Measurements from ENCODE around the gene ARHGEF19.
"Not testable (repeated sequence)": the region's sequence is repeated elsewhere in the genome, so short reads cannot be mapped to it uniquely, and the experiment has no call there.

ARHGEF19 gene

GRCh38 chr1:16218674-16219071, 6.2 kb upstream of the ARHGEF19 start:
- DNase-seq, result no peak

GRCh38 chr1:16218014-16218673, 5.7 kb upstream of the ARHGEF19 start:
- DNase-seq, result no peak

- peak; percentile 96 for DNase-seq
These were observed 4.8 kb upstream of the ARHGEF19 start for GRCh38 chr1:16217061-16217785.

GRCh38 chr1:16215882-16216753, 3.7 kb upstream of the ARHGEF19 start:
- DNase-seq, result peak; percentile 79 to 84

- DNase-seq, result not testable (repeated sequence)
These were observed 2.8 kb upstream of the ARHGEF19 start for GRCh38 chr1:16215240-16215639.

GRCh38 chr1:16213544-16213943, 1.1 kb upstream of the ARHGEF19 start:
- not testable (repeated sequence) for DNase-seq

- no peak for DNase-seq
These were observed 561 bp upstream of the ARHGEF19 start for GRCh38 chr1:16213013-16213412.

- no peak for DNase-seq
These were observed 628 bp downstream of the ARHGEF19 start for GRCh38 chr1:16211824-16212223.

GRCh38 chr1:16210581-16210980, 1.9 kb downstream of the ARHGEF19 start:
- DNase-seq, result no peak

GRCh38 chr1:16209847-16210407, 2.5 kb downstream of the ARHGEF19 start:
- DNase-seq, result no peak

- DNase-seq, result no peak
These were observed 3.2 kb downstream of the ARHGEF19 start for GRCh38 chr1:16209132-16209846.

GRCh38 chr1:16208270-16208987, 4.0 kb downstream of the ARHGEF19 start:
- DNase-seq, result no peak

GRCh38 chr1:16207318-16208269, 4.9 kb downstream of the ARHGEF19 start:
- DNase-seq, result no peak

GRCh38 chr1:16206547-16207317, 5.7 kb downstream of the ARHGEF19 start:
- DNase-seq, result peak; percentile 94 to 95

- no peak for DNase-seq
These were observed 6.4 kb downstream of the ARHGEF19 start for GRCh38 chr1:16205891-16206546.

- no peak for DNase-seq
These were observed 7.1 kb downstream of the ARHGEF19 start for GRCh38 chr1:16205334-16205671.

- peak in 1 of 2 donors; percentile 41 for DNase-seq
These were observed 7.7 kb downstream of the ARHGEF19 start for GRCh38 chr1:16204634-16205333.

GRCh38 chr1:16204216-16204615, 8.2 kb downstream of the ARHGEF19 start:
- DNase-seq, result no peak

GRCh38 chr1:16203550-16203949, 8.9 kb downstream of the ARHGEF19 start:
- DNase-seq, result no peak

Data from CD4-positive, alpha-beta T cell treated with Interleukin-1 beta for 1 hour (primary cell).